Measurements from ENCODE around the gene KCNQ1. TPM values are rescaled to one million over a fixed set of nuclear protein-coding genes. Genes with fewer than 3 reads are reported as not detected.

Gene KCNQ1
- total RNA-seq, 2 donors from 2014 or later = 38.9 to 46.1 TPM

DNA sequence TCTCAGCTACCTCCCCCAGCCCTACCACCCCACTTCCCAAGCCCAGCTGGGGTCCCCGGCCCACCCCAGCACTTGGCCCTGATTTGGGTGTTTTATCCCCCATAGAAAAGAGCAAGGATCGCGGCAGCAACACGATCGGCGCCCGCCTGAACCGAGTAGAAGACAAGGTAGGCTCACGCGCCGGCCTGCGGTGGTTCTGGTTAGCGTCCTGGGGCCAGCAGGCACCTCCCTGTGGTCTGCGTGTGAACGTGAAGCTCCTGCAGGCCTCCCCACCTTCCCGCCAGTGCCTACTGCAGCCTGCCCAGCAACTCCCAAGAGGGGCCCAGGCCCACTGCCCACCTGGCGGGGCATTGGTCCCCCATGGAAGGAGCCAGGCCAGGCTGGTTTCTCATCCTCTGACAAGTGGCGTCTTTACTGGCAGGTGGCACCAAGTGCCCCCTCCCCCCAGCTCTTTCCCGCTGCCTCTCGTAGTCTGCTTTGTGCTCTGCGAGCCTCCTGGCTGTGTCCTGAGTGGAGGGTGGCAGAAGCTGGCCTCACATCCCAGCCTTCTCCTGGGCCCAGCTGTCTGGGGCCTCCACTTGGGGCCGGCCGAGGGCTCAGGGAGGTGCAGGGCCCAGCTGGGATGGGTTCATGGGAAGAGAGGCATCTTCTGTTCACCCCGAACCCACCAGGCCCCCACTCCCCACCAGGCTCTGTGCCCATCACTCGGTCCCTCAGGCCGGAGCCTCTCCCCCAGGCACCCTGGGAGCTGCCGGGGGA is 333.2 kb downstream of the KCNQ1 start:
- 67 to 75% methylated on average over 18 to 25 of the region's 27 CpGs for WGBS, 2 donors
- DNase-seq (peak in 3 of 4 donors; percentile 8 to 24 (median 18)), ATAC-seq (no peak)
- no peaks in the 10 kb centered on the region for H3K27me3 ChIP-seq
- H3K4me1 ChIP-seq = peaks cover 49% of the 10 kb centered on the region
- no peak overlapping the region for H3K4me3 ChIP-seq
- intact Hi-C loops (cut with DNase I) = no loop called here
- H3K9me3 ChIP-seq = no peaks in the 10 kb centered on the region
- no peak for TF ChIP-seq CTCF (IDR thresholded peaks at IDR 0.05)
- H3K27ac ChIP-seq = peak overlapping the region; percentile 87 to 94 (median 89)
- no peaks in the 10 kb centered on the region for H3K36me3 ChIP-seq (replicated peaks in 1 of 2; ENCODE audit: insufficient read depth in 1 of 2, low read depth in 2 of 2)

- no peaks in the 10 kb centered on the region for H3K36me3 ChIP-seq (replicated peaks in 1 of 2; ENCODE audit: insufficient read depth in 1 of 2, low read depth in 2 of 2)
- TF ChIP-seq POLR2A (IDR thresholded peaks at IDR 0.05) (peak in 2 of 3 donors; percentile 12 to 32), CTCF (IDR thresholded peaks at IDR 0.05) (peak; percentile 17 to 87 (median 74))
- H3K9me3 ChIP-seq = no peaks in the 10 kb centered on the region
- H3K27ac ChIP-seq = peak overlapping the region; percentile 87 to 94 (median 89)
- H3K4me3 ChIP-seq = no peak overlapping the region
- WGBS, 2 donors = 8 to 28% methylated on average over 10 to 28 of the region's 28 CpGs
- intact Hi-C loops (cut with DNase I) = no loop called here
- H3K4me1 ChIP-seq = peaks cover 49% of the 10 kb centered on the region
- peak; percentile 90 for ATAC-seq
- H3K27me3 ChIP-seq = no peaks in the 10 kb centered on the region
- peak; percentile 87 to 97 (median 92) for DNase-seq
Observed at GRCh38 chr11:2778630-2779498, 334.1 kb downstream of the KCNQ1 start.

GRCh38 chr11:2779499-2779980 is 334.7 kb downstream of the KCNQ1 start:
- TF ChIP-seq POLR2A (IDR thresholded peaks at IDR 0.05) (no peak), CTCF (IDR thresholded peaks at IDR 0.05) (no peak)
- Histone ChIP-seq H3K36me3 (replicated peaks in 1 of 2; ENCODE audit: insufficient read depth in 1 of 2, low read depth in 2 of 2) (no peaks in the 10 kb centered on the region), H3K27me3 (no peaks in the 10 kb centered on the region), H3K9me3 (no peaks in the 10 kb centered on the region), H3K27ac (peak overlapping the region; percentile 87 to 94 (median 89)), H3K4me3 (no peak overlapping the region), H3K4me1 (peaks cover 49% of the 10 kb centered on the region)
- intact Hi-C loops (cut with DNase I) = no loop called here
- DNase-seq = no peak
- 51 to 54% methylated on average over 4 to 11 of the region's 11 CpGs for WGBS, 2 donors
- ATAC-seq = no peak

GRCh38 chr11:2779981-2780849 is 335.4 kb downstream of the KCNQ1 start:
- Histone ChIP-seq H3K4me3 (no peak overlapping the region), H3K36me3 (replicated peaks in 1 of 2; ENCODE audit: insufficient read depth in 1 of 2, low read depth in 2 of 2) (no peaks in the 10 kb centered on the region), H3K27ac (peak overlapping the region; percentile 87 to 94 (median 89)), H3K4me1 (peaks cover 49% of the 10 kb centered on the region), H3K9me3 (no peaks in the 10 kb centered on the region), H3K27me3 (no peaks in the 10 kb centered on the region)
- intact Hi-C loops (cut with DNase I) = no loop called here
- ATAC-seq (no peak), DNase-seq (peak; percentile 18 to 68 (median 38))
- TF ChIP-seq POLR2A (IDR thresholded peaks at IDR 0.05) (no peak), CTCF (IDR thresholded peaks at IDR 0.05) (no peak)
- WGBS, 2 donors = 56 to 63% methylated on average over 7 to 17 of the region's 23 CpGs

Measured in body of pancreas (tissue), 4 donors.